HEK293T (cell line): ENCODE results near the gene RHOBTB3.

ENCODE experiments used
- CTCF ChIA-PET: fragments of 350-600 bp; formaldehyde crosslinking; extraction: SDS; loops from one replicate; lab custom pipeline; 2021; ENCODE audit warnings: antibody characterized with exemption, inconsistent platforms; lab: Yijun Ruan, JAX
- POLR2A ChIA-PET: fragments of 350-600 bp; formaldehyde crosslinking; extraction: SDS; loops from one replicate; lab custom pipeline; 2020; ENCODE audit warnings: antibody characterized with exemption, inconsistent platforms; lab: Yijun Ruan, JAX
- DNase-seq: peaks from one replicate; pipeline ENCODE4 v3.0.0; 2012; ENCODE audit warnings: mixed read lengths; ENCODE audit errors: extremely low spot score
- ARNT ChIP-seq: fragments of 450-650 bp; IDR thresholded peaks from 2 replicates; pipeline ENCODE4 v1.6.1; 2017; ENCODE audit warnings: mild to moderate bottlenecking
- BHLHE40 ChIP-seq: fragments of 450-650 bp; IDR thresholded peaks from 2 replicates; pipeline ENCODE4 v1.6.1; 2016; ENCODE audit warnings: mild to moderate bottlenecking, moderate library complexity, borderline replicate concordance
- CTBP1 ChIP-seq: fragments of 450-650 bp; IDR thresholded peaks from 2 replicates; pipeline ENCODE4 v1.6.1; 2016; ENCODE audit warnings: borderline replicate concordance
- ELF4 ChIP-seq: fragments of 450-650 bp; IDR thresholded peaks from 2 replicates; pipeline ENCODE4 v1.6.1; 2017; ENCODE audit warnings: antibody characterized with exemption
- FOXA1 ChIP-seq: fragments of 450-650 bp; IDR thresholded peaks from 2 replicates; pipeline ENCODE4 v1.6.1; 2016; ENCODE audit warnings: mild to moderate bottlenecking
- FOXK2 ChIP-seq: fragments of 450-650 bp; IDR thresholded peaks from 2 replicates; pipeline ENCODE4 v1.6.1; 2016; ENCODE audit warnings: mild to moderate bottlenecking
- FOXM1 ChIP-seq: fragments of 450-650 bp; IDR thresholded peaks from 2 replicates; pipeline ENCODE4 v1.6.1; 2017; ENCODE audit warnings: mild to moderate bottlenecking, borderline replicate concordance
- HDGF ChIP-seq: fragments of 450-650 bp; IDR thresholded peaks from 2 replicates; pipeline ENCODE4 v1.6.1; 2017; ENCODE audit warnings: antibody characterized with exemption, borderline replicate concordance
- L3MBTL2 ChIP-seq: fragments of 450-650 bp; conservative IDR thresholded peaks from 2 replicates; pipeline ENCODE4 v1.6.1; 2016; ENCODE audit warnings: mild to moderate bottlenecking
- LEF1 ChIP-seq: fragments of 450-650 bp; IDR thresholded peaks from 2 replicates; pipeline ENCODE4 v1.6.1; 2017; ENCODE audit warnings: mild to moderate bottlenecking, borderline replicate concordance
- NFRKB ChIP-seq: fragments of 450-650 bp; IDR thresholded peaks from 2 replicates; pipeline ENCODE4 v1.6.1; 2016; ENCODE audit warnings: mild to moderate bottlenecking, moderate library complexity
- SP1 ChIP-seq: fragments of 450-650 bp; IDR thresholded peaks from 2 replicates; pipeline ENCODE4 v1.6.1; 2017
- SUZ12 ChIP-seq: fragments of 450-650 bp; IDR thresholded peaks from 2 replicates; pipeline ENCODE4 v1.6.1; 2016; ENCODE audit warnings: mild to moderate bottlenecking
- TARDBP ChIP-seq: fragments of 450-650 bp; IDR thresholded peaks from 2 replicates; pipeline ENCODE4 v1.6.1; 2016
- ZNF384 ChIP-seq: fragments of 450-650 bp; IDR thresholded peaks from 2 replicates; pipeline ENCODE4 v1.6.1; 2016
- TF ChIP-seq, protein P1 (sequence below): fragments of 450-650 bp; IDR thresholded peaks from 2 replicates; pipeline ENCODE4 v1.6.1; 2016

RHOBTB3 gene

DNA sequence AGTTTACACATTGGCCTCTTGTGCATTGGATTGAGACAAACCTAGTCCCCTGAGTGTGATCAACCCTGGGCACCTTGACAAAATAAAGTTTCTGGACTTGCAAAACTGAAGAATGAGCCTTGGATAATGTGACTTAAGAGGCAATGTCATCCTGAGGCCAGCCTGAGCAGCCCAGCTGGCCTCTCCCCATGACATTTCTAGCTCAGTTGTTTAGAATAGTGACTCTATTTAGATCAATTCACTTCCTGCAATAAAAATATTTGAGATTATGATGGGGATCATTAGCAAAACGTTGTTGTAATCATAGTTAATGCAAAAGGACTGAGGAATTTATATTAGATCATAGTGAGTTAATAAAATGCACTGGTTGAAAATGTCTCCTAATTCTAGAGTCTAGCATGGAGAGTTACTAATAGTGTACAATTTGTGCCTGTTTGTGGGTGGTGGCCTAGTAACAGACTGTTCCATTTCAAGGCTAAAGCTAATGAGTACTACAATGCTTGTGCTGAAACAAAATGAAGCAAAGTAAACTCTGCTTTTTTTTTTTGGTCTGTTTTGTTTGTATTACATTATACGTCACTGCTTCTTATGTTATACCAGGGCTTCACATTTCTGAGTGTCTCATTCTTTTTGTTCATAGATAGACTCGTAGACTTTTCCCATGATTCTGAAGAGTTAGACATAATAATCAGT is 10.9 kb upstream of the RHOBTB3 start:
- ChIA-PET POLR2A (interaction anchor here (1.3 to 1.4 kb wide), 2 partner anchors 7 to 11 kb away, joined by 5 to 6 read pairs; partner anchors contain the start of gene RHOBTB3), CTCF (interaction anchor here (1.0 to 1.2 kb wide), 2 partner anchors 10 to 47 kb away, joined by 3 read pairs; no protein-coding TSS in a partner anchor)
- TF ChIP-seq LEF1 (no peak), NFRKB (no peak), SP1 (no peak), FOXK2 (no peak), ARNT (no peak), BHLHE40 (no peak), SUZ12 (no peak), ZNF384 (no peak), FOXA1 (no peak)
- DNase-seq: no peak

DNA sequence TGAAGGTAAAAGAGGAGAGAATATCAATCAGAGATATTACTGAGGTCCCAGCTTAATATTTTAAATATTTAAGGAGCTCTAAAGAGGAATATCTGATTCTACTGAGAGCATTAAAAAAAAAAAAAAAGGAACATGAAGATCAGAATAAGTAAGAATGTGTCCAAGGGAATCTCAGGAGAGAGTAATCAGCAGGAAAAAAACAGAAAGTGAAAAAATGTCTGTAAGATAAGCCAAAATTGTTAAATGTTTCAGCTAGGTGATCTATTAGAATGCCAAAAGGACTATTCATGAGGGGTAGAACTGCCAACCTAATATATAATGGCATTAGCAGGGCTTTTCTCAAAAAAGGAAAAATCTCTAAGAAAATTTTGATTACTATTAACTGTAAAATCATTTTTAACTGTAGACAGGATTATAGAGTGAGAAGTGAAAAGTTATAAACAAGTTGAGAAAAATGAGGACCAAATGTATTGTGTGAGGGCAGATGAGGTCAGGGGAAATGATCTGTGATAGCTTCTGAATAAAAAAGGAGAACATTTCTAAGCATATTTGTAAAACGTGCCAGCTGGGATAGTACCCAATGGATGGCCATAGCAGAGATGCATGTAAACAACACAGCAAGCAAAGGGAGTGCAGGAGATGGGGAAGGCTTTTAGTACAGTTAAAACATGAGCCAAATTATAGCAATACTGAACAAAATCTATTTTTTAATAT is 9.4 kb upstream of the RHOBTB3 start:
- TF ChIP-seq ARNT (no peak), NFRKB (no peak)
- POLR2A ChIA-PET: interaction anchor here (0.5 to 2.8 kb wide), 4 partner anchors 9 to 76 kb away, joined by 3 to 21 read pairs (median 4); partner anchors contain the start of gene RHOBTB3
- no peak for DNase-seq
- CTCF ChIA-PET: interaction anchor here (1.0 to 1.2 kb wide), 2 partner anchors 9 to 45 kb away, joined by 3 read pairs; no protein-coding TSS in a partner anchor

DNA sequence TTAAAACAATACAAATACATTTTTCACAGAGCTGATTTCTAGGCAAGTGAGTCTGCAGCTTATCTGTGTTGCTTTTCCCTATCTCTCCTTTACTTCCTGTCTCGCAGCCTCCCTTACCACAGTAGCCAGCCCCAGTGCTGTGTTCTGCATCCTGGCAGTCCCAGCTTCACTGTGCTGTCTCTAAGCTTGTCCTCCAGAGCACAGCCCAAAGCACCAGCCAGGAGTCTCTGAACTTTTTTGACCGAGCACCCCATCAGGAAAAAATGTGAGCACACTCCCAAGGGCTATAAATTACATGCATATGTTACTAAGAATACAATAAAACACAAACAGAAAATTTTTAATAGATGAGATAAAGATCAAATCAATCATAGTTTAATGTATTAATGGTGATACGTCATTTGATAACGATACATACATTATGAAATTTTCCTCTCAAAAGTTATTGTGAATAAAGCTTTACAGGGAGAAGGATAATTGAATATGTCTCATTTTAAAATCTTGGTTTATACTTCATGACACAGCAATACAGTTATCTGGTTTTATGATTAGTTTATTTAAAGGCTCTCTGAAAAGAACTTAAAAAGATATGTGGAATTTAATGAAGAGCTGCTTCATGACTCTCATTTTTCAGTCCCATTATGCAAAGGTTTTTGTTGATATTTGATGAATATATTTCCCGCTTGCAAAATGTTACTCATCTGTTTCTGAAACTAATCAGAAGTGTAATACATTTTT is 7.3 kb upstream of the RHOBTB3 start:
- ChIA-PET POLR2A (interaction anchor here (1.6 to 2.9 kb wide), 3 partner anchors 8 to 77 kb away, joined by 5 to 21 read pairs (median 16); partner anchors contain the start of genes RFESD and RHOBTB3), CTCF (interaction anchor here (0.8 to 1.3 kb wide), 3 partner anchors 7 to 79 kb away, joined by 3 to 4 read pairs (median 3); partner anchors contain the start of gene RHOBTB3)
- no peak for TF ChIP-seq L3MBTL2
- no peak for TF ChIP-seq TARDBP
- no peak for TF ChIP-seq SUZ12
- no peak for TF ChIP-seq LEF1
- TF ChIP-seq ARNT: no peak
- no peak for TF ChIP-seq ELF4
- TF ChIP-seq SP1: no peak
- TF ChIP-seq FOXK2: no peak
- no peak for TF ChIP-seq FOXA1
- TF ChIP-seq, protein P1, sequence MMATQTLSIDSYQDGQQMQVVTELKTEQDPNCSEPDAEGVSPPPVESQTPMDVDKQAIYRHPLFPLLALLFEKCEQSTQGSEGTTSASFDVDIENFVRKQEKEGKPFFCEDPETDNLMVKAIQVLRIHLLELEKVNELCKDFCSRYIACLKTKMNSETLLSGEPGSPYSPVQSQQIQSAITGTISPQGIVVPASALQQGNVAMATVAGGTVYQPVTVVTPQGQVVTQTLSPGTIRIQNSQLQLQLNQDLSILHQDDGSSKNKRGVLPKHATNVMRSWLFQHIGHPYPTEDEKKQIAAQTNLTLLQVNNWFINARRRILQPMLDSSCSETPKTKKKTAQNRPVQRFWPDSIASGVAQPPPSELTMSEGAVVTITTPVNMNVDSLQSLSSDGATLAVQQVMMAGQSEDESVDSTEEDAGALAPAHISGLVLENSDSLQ: no peak
- TF ChIP-seq HDGF: no peak
- no peak for TF ChIP-seq FOXM1
- TF ChIP-seq BHLHE40: no peak
- TF ChIP-seq NFRKB: no peak
- TF ChIP-seq CTBP1: no peak
- peak; percentile 18 for DNase-seq

DNA sequence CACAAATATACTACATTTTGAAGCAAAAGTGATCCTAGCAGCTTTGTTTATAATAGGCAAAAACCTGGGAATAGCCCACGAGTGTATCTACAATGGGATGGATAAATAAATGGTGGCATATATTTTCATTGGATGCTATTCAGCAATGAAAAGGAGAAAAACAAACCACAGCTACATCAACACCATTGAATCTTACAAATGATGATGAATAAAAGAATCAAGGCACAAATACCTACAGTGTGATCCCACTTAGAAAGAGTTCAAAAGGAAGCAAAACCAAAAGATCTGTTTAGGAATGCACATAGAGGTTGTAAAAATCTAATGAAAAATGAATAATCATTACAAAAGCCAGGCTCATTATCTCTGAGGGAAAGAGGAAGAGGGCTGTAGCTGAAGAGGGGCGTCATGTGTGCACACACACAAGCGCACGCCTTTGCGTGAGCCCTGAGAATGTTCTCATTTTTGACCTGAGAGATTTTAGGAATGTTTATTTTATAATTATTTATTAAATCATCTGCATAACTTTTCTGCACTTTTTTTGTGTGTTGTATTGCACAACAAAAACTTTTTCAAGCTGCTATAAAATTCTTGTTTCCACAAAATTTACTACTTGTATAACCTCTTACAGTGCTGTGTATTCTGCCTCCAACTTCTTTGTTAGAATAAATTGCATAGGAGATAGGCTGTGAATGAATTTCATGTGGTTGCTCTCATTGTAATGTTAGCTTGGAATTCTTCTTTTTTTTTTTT is 5.9 kb upstream of the RHOBTB3 start:
- no peak for TF ChIP-seq TARDBP
- TF ChIP-seq, protein P1: no peak
- no peak for TF ChIP-seq FOXK2
- no peak for TF ChIP-seq BHLHE40
- TF ChIP-seq SUZ12: no peak
- no peak for TF ChIP-seq ELF4
- TF ChIP-seq CTBP1: no peak
- no peak for TF ChIP-seq LEF1
- no peak for TF ChIP-seq FOXA1
- no peak for TF ChIP-seq L3MBTL2
- TF ChIP-seq HDGF: no peak
- no peak for TF ChIP-seq FOXM1
- no peak for TF ChIP-seq NFRKB
- no peak for TF ChIP-seq ZNF384
- no peak for TF ChIP-seq ARNT
- no peak for TF ChIP-seq SP1
- POLR2A ChIA-PET: interaction anchor here (2.9 kb wide), 1 partner anchor 13 kb away, joined by 16 read pairs; no protein-coding TSS in a partner anchor
- no peak for DNase-seq
- CTCF ChIA-PET: interaction anchor here (0.6 to 1.0 kb wide), 3 partner anchors 56 to 78 kb away, joined by 3 read pairs; no protein-coding TSS in a partner anchor

DNA sequence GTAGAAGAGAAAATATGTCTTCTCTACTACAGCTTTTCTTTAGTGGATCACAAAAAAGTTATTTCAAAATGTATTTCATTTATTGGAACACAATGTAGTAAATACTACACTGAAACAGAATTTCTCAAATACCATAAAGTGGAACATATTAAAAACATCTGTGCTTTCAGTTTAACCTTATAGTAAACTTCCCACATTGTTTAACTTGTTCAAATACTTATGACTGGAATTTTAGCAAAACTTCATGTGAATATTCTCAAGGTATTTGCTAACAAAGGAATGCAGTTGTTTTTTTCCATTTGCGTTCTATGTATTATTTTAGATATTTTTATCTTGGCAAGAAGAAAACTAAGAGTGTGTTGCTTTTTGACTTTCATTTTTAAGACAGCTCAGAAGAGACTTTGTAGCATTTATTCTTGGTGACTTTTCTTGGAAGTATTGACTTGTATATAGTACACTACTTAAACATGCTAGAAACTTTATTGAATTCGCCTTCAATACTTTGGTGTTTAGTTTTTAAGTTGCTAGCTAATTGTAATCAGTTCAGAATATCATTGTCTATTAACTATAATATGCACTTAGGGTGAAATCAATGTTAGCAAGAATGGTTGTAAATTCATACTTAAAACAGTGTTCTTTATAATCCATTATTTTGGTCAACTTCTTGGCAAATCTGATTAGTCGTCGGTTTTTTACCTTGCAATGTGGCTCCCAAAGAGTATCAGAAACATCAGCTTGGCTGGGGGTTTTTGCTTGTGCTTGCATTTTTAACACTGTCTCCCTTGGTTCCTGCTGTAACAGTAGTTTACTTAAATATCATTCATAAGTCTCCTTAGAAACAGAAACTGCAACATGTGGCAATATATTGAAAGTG is 5.0 kb upstream of the RHOBTB3 start:
- DNase-seq: no peak
- CTCF ChIA-PET: no interaction called here
- POLR2A ChIA-PET: no interaction called here
- TF ChIP-seq FOXA1: no peak
- TF ChIP-seq TARDBP: no peak
- TF ChIP-seq HDGF: no peak
- TF ChIP-seq ELF4: no peak
- TF ChIP-seq ZNF384: no peak
- no peak for TF ChIP-seq L3MBTL2
- TF ChIP-seq ARNT: no peak
- TF ChIP-seq CTBP1: no peak
- no peak for TF ChIP-seq SP1
- TF ChIP-seq LEF1: no peak
- no peak for TF ChIP-seq FOXK2
- no peak for TF ChIP-seq NFRKB
- no peak for TF ChIP-seq FOXM1
- TF ChIP-seq BHLHE40: no peak
- no peak for TF ChIP-seq SUZ12
